Measurements from ENCODE around the gene NOL9.

- no peak for TF ChIP-seq CTCF (IDR thresholded peaks at IDR 0.05)
- no peak for TF ChIP-seq POLR2AphosphoS5 (IDR thresholded peaks at IDR 0.05; ENCODE audit: insufficient read depth in 1 of 2, low read depth in 1 of 2)
- TF ChIP-seq POLR2A (IDR thresholded peaks at IDR 0.05), result no peak
Measured at GRCh38 chr1:6594977-6595740, 40.8 kb upstream of the NOL9 start.

Data from vagina (tissue), 2 donors.